ENCODE results near the gene COL18A1. TPM values are rescaled to one million over a fixed set of nuclear protein-coding genes. Genes with fewer than 3 reads are reported as not detected.
A peak's percentile ranks its signal among the peaks of the same experiment; 100 is the strongest.

COL18A1 gene
- total RNA-seq, 2 donors from 2014 or later, result 117 to 134 TPM

DNA sequence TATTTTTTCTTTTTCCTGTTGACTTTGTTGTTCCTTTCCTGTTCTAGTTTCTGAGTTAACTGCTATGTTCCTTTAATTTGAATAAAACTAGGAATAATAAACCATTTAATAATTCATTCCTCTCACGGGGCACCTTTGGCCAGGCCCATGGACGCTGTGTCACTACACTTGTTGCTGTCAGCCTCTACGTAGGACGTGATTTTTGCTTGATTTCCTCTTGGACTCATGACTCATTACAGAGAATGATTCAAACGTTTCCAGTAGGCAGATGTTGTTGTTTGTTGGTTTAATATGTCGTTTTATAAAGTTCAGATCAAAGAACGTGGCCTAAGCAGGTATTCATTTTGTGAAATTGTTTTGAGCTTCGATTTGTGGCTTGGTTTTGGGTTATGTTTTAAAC is 146.4 kb downstream of the COL18A1 start:
- H3K27me3 ChIP-seq, result no peaks in the 10 kb centered on the region
- H3K27ac ChIP-seq, result no peak overlapping the region
- peaks cover 0 to 15% of the 10 kb centered on the region in 2 donors for H3K4me1 ChIP-seq
- DNase-seq (ENCODE audit: low spot score), result no peak
- no peak overlapping the region for H3K4me3 ChIP-seq
- H3K9me3 ChIP-seq, result no peaks in the 10 kb centered on the region
- TF ChIP-seq, protein P1, sequence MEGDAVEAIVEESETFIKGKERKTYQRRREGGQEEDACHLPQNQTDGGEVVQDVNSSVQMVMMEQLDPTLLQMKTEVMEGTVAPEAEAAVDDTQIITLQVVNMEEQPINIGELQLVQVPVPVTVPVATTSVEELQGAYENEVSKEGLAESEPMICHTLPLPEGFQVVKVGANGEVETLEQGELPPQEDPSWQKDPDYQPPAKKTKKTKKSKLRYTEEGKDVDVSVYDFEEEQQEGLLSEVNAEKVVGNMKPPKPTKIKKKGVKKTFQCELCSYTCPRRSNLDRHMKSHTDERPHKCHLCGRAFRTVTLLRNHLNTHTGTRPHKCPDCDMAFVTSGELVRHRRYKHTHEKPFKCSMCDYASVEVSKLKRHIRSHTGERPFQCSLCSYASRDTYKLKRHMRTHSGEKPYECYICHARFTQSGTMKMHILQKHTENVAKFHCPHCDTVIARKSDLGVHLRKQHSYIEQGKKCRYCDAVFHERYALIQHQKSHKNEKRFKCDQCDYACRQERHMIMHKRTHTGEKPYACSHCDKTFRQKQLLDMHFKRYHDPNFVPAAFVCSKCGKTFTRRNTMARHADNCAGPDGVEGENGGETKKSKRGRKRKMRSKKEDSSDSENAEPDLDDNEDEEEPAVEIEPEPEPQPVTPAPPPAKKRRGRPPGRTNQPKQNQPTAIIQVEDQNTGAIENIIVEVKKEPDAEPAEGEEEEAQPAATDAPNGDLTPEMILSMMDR (IDR thresholded peaks at IDR 0.05), result no peak
- no peaks in the 10 kb centered on the region for H3K36me3 ChIP-seq

DNA sequence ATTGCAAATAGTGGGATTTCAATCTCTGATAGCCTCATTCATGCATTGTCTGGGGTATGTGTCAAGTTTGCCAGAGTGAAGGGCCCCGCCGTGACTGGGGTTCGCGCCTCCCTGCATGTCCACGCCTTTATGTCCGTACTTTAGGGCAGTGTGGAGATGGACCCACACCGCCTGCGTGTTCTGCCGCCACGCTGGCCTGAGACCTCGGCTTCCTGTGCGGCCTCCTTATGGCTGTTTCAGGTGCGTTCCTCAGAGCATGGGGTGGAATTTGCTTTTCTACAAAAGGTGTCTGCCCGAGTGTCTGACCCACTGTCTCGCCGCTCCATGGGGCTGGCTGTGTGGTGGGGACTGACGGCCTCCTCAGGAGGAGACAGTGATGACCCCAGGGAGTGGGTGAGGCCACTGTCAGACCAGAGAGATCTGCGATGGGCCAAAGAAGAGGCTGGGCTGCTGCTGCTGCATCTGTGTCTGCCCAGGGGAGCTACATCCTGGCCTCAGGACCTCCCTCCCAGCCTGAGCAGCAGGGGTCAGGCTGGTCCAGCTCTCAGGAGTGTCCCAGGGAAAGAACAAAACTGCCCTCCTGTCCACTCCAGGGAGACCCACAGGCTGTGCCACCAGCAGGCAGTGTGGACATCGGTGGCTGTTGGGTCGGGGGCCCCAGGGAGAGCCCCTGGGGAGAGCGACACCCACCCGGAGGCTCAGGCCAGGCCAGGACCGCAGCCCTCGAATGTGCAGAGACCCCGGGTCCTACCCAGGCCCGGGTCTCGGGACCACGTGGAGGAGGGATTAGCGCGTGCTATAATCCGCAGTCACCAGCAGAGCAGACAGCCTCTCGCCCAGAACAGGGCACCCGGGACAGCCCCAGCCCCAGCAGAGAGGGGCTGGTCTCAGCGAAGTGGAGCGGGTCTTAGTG is 147.1 kb downstream of the COL18A1 start:
- H3K4me1 ChIP-seq, result peaks cover 0 to 15% of the 10 kb centered on the region in 2 donors
- H3K27me3 ChIP-seq, result no peaks in the 10 kb centered on the region
- no peak overlapping the region for H3K4me3 ChIP-seq
- TF ChIP-seq, protein P1 (IDR thresholded peaks at IDR 0.05), result no peak
- no peak overlapping the region for H3K27ac ChIP-seq
- H3K9me3 ChIP-seq, result no peaks in the 10 kb centered on the region
- DNase-seq (ENCODE audit: low spot score), result no peak
- H3K36me3 ChIP-seq, result no peaks in the 10 kb centered on the region

DNA sequence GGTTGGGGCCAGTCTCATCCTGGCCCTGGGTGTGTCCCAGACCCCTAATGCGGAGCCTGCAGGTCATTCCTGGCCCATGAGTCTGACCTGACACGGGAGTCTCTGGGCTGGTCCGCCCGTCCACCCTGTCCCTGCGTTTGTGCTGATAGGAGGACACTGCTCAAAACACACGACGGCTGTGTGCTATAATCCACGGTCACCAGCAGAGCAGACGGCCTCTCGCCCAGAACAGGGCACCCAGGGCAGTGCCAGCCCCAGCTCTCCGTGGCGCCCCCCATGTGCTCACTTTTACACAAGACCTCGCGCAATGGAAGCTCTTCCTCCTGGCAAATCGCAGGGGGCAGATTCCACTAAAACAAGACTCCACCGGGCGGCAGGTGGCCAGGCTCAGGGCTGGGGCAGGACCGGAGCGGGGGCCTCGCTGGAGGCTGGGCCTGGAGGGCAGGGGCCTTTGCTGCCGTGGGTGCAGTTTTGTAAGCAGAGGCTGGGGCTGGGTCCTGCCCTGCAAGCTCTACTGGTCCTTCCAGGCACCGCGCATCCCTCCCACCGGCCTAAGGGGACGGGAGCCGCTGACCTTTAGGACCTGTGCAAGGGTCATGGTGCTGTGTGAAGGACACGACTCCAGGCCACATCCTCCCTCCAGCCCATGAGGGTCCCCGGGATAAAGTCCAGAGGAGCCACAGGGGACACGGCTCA is 147.9 kb downstream of the COL18A1 start:
- TF ChIP-seq, protein P1 (IDR thresholded peaks at IDR 0.05), result no peak
- Histone ChIP-seq H3K27ac (no peak overlapping the region), H3K36me3 (no peaks in the 10 kb centered on the region), H3K4me3 (no peak overlapping the region), H3K4me1 (peaks cover 0 to 15% of the 10 kb centered on the region in 2 donors), H3K27me3 (no peaks in the 10 kb centered on the region), H3K9me3 (no peaks in the 10 kb centered on the region)
- DNase-seq (ENCODE audit: low spot score), result no peak

- peak overlapping the region; percentile 34 to 57 for H3K4me3 ChIP-seq
- no peaks in the 10 kb centered on the region for H3K9me3 ChIP-seq
- peak; percentile 80 for DNase-seq (ENCODE audit: low spot score)
- H3K4me1 ChIP-seq, result peaks cover 0 to 15% of the 10 kb centered on the region in 2 donors
- no peaks in the 10 kb centered on the region for H3K27me3 ChIP-seq
- H3K36me3 ChIP-seq, result no peaks in the 10 kb centered on the region
- H3K27ac ChIP-seq, result peak overlapping the region; percentile 65 to 71
- TF ChIP-seq, protein P1 (IDR thresholded peaks at IDR 0.05), result peak; percentile 85 to 88
Measured at GRCh38 chr21:45554477-45555175, 149.7 kb downstream of the COL18A1 start.

DNA sequence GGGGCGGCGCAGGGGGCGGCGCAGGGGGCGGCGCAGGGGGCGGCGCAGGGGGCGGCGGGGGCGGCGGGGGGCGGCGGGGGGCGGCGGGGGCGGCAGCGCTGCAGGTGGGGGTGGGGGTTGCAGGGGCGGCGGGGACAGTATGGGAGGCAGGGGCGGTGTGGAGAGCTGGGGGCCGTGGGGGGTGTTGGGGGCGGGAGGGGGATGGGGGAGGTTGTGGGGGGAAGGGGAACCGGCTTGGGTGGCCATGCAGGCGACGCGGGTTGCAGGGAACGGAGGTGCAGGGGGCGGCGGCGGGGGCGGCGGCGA is 150.2 kb downstream of the COL18A1 start:
- Histone ChIP-seq H3K9me3 (no peaks in the 10 kb centered on the region), H3K4me1 (peaks cover 0 to 15% of the 10 kb centered on the region in 2 donors), H3K27me3 (no peaks in the 10 kb centered on the region), H3K27ac (peak overlapping the region; percentile 78 to 94), H3K36me3 (no peaks in the 10 kb centered on the region), H3K4me3 (peak overlapping the region; percentile 55 to 62)
- TF ChIP-seq, protein P1 (IDR thresholded peaks at IDR 0.05), result no peak
- no peak for DNase-seq (ENCODE audit: low spot score)

Measured in right atrium auricular region (tissue), 2 donors.